ENCODE results near the gene ZNF611.
"Not testable (repeated sequence)": the region's sequence is repeated elsewhere in the genome, so short reads cannot be mapped to it uniquely, and the experiment has no call there.

ZNF611 gene

GRCh38 chr19:52734893-52735661, at the start of gene ZNF611:
ZNF611 (minus strand) TSS chr19:52735044; CDS start chr19:52715894, 19,150 bp downstream.
- intact Hi-C loops (cut with DNase I): loop anchor here (5.0 kb wide), 1 partner anchor 43 kb away; no protein-coding TSS in a partner anchor
- peak; percentile 93 to 99 (median 98) for DNase-seq

- DNase-seq; intact Hi-C loops (cut with DNase I): not testable (repeated sequence)
Observed at GRCh38 chr19:52782864-52783263, 48.0 kb upstream of the ZNF611 start.

GRCh38 chr19:52778811-52779210, 44.0 kb upstream of the ZNF611 start:
- no peak for DNase-seq
- intact Hi-C loops (cut with DNase I): no loop called here

- DNase-seq; intact Hi-C loops (cut with DNase I): not testable (repeated sequence)
Observed at GRCh38 chr19:52756447-52756846, 21.6 kb upstream of the ZNF611 start.

GRCh38 chr19:52749780-52750179, 14.9 kb upstream of the ZNF611 start:
- no peak for DNase-seq
- intact Hi-C loops (cut with DNase I): no loop called here

GRCh38 chr19:52748336-52748950, 13.6 kb upstream of the ZNF611 start:
- no peak for DNase-seq
- intact Hi-C loops (cut with DNase I): no loop called here

- DNase-seq; intact Hi-C loops (cut with DNase I): not testable (repeated sequence)
Observed at GRCh38 chr19:52745919-52746318, 11.1 kb upstream of the ZNF611 start.

GRCh38 chr19:52743091-52743490, 8.2 kb upstream of the ZNF611 start:
- intact Hi-C loops (cut with DNase I): no loop called here
- DNase-seq: no peak

GRCh38 chr19:52742516-52742915, 7.7 kb upstream of the ZNF611 start:
- intact Hi-C loops (cut with DNase I): no loop called here
- no peak for DNase-seq

- intact Hi-C loops (cut with DNase I): no loop called here
- DNase-seq: no peak
Observed at GRCh38 chr19:52741951-52742485, 7.2 kb upstream of the ZNF611 start.

- intact Hi-C loops (cut with DNase I): not testable (repeated sequence)
Observed at GRCh38 chr19:52741371-52741770, 6.5 kb upstream of the ZNF611 start.

GRCh38 chr19:52739576-52739975, 4.7 kb upstream of the ZNF611 start:
- DNase-seq: no peak

More at GRCh38 chr19:52741371-52741770, 6.5 kb upstream of the ZNF611 start:
- DNase-seq: not testable (repeated sequence)

GRCh38 chr19:52735734-52736133, 890 bp upstream of the ZNF611 start:
- DNase-seq: peak in 3 of 10 donors; percentile 22 to 80 (median 70)
- intact Hi-C loops (cut with DNase I): no loop called here

More at GRCh38 chr19:52739576-52739975, 4.7 kb upstream of the ZNF611 start:
- intact Hi-C loops (cut with DNase I): no loop called here

- DNase-seq: peak in 8 of 10 donors; percentile 16 to 85 (median 27)
Observed at GRCh38 chr19:52734331-52734892, 432 bp downstream of the ZNF611 start.

GRCh38 chr19:52726051-52726450, 8.8 kb downstream of the ZNF611 start:
- DNase-seq; intact Hi-C loops (cut with DNase I): not testable (repeated sequence)

More at GRCh38 chr19:52734331-52734892, 432 bp downstream of the ZNF611 start:
- intact Hi-C loops (cut with DNase I): loop anchor here (5.0 kb wide), 1 partner anchor 42 kb away; no protein-coding TSS in a partner anchor

- DNase-seq: no peak
- intact Hi-C loops (cut with DNase I): no loop called here
Observed at GRCh38 chr19:52725528-52725961, 9.3 kb downstream of the ZNF611 start.

- DNase-seq: no peak
- intact Hi-C loops (cut with DNase I): no loop called here
Observed at GRCh38 chr19:52724701-52725514, 9.9 kb downstream of the ZNF611 start.

- intact Hi-C loops (cut with DNase I): not testable (repeated sequence)
Observed at GRCh38 chr19:52723907-52724598, 10.8 kb downstream of the ZNF611 start.

More at GRCh38 chr19:52723907-52724598, 10.8 kb downstream of the ZNF611 start:
- DNase-seq: not testable (repeated sequence)
